Measurements from ENCODE around the gene RHOV.

RHOV gene

GRCh38 chr15:40826423-40827075, 47.5 kb downstream of the RHOV start:
- no peak overlapping the region for H3K4me3 ChIP-seq (replicated peaks; ENCODE audit: low read depth, low read length)
- DNase-seq (ENCODE audit: extremely low read depth, insufficient read length), result no peak
- no peaks in the 10 kb centered on the region for H3K27me3 ChIP-seq (replicated peaks; ENCODE audit: control insufficient read depth, insufficient read depth, low read length)
- no peaks in the 10 kb centered on the region for H3K36me3 ChIP-seq (ENCODE audit: control insufficient read depth, insufficient read depth, low read length)
- no peak for TF ChIP-seq CTCF (IDR thresholded peaks at IDR 0.05; ENCODE audit: insufficient read depth, low read length, poor library complexity, severe bottlenecking)

- no peak for TF ChIP-seq CTCF (IDR thresholded peaks at IDR 0.05; ENCODE audit: insufficient read depth, low read length, poor library complexity, severe bottlenecking)
- no peak for DNase-seq (ENCODE audit: extremely low read depth, insufficient read length)
- Histone ChIP-seq H3K27me3 (replicated peaks; ENCODE audit: control insufficient read depth, insufficient read depth, low read length) (no peaks in the 10 kb centered on the region), H3K4me3 (replicated peaks; ENCODE audit: low read depth, low read length) (no peak overlapping the region), H3K36me3 (ENCODE audit: control insufficient read depth, insufficient read depth, low read length) (no peaks in the 10 kb centered on the region)
Measured at GRCh38 chr15:40825661-40826422, 48.2 kb downstream of the RHOV start.

GRCh38 chr15:40823572-40824343, 50.3 kb downstream of the RHOV start:
- DNase-seq (ENCODE audit: extremely low read depth, insufficient read length), result no peak
- H3K27me3 ChIP-seq (replicated peaks; ENCODE audit: control insufficient read depth, insufficient read depth, low read length), result no peaks in the 10 kb centered on the region
- TF ChIP-seq CTCF (IDR thresholded peaks at IDR 0.05; ENCODE audit: insufficient read depth, low read length, poor library complexity, severe bottlenecking), result no peak
- H3K4me3 ChIP-seq (replicated peaks; ENCODE audit: low read depth, low read length), result no peak overlapping the region
- H3K36me3 ChIP-seq (ENCODE audit: control insufficient read depth, insufficient read depth, low read length), result no peaks in the 10 kb centered on the region

Data from GM06990 (cell line).